Thyroid gland (tissue), 4 donors: ENCODE measurements around the gene GNPTG.

Experiments used
- POLR2A ChIP-seq, 2 donors: fragments of 450-650 bp; IDR thresholded peaks; one replicate each; pipeline ENCODE4 v1.6.1; 2017; ENCODE audit warnings: antibody characterized with exemption in 2 of 2, mild to moderate bottlenecking in 2 of 2, moderate library complexity in 1 of 2
- TF ChIP-seq, protein P1 (sequence below), 6 experiments: fragments of 200-600 bp in 3 of 6; fragments of 450-650 bp in 3 of 6; sonication (generic) in 3 of 6; IDR thresholded peaks; one replicate each; pipeline ENCODE4 v1.5.1; 2016 to 2019; ENCODE audit warnings: antibody characterized with exemption in 6 of 6, mild to moderate bottlenecking in 2 of 6, inconsistent platforms in 1 of 6, moderate library complexity in 1 of 6

DNA sequence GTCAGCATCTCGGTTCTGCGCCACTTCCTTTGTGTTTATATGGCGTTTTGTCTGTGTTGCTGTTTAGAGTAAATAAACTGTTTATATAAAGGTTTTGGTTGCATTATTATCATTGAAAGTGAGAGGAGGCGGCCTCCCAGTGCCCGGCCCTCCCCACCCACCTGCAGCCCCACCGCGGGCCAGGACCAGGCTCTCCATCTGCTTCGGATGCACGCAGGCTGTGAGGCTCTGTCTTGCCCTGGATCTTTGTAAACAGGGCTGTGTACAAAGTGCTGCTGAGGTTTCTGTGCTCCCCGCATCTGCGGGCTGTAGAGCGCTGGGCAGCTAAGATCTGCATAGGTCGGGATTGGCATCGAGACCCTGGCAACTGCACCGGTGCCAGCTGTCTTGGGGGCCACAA lies 26.5 kb upstream of the GNPTG start:
- TF ChIP-seq, protein P1, sequence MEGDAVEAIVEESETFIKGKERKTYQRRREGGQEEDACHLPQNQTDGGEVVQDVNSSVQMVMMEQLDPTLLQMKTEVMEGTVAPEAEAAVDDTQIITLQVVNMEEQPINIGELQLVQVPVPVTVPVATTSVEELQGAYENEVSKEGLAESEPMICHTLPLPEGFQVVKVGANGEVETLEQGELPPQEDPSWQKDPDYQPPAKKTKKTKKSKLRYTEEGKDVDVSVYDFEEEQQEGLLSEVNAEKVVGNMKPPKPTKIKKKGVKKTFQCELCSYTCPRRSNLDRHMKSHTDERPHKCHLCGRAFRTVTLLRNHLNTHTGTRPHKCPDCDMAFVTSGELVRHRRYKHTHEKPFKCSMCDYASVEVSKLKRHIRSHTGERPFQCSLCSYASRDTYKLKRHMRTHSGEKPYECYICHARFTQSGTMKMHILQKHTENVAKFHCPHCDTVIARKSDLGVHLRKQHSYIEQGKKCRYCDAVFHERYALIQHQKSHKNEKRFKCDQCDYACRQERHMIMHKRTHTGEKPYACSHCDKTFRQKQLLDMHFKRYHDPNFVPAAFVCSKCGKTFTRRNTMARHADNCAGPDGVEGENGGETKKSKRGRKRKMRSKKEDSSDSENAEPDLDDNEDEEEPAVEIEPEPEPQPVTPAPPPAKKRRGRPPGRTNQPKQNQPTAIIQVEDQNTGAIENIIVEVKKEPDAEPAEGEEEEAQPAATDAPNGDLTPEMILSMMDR (IDR thresholded peaks at IDR 0.05), result no peak
- no peak for TF ChIP-seq POLR2A (IDR thresholded peaks at IDR 0.05)
